Fibroblast of lung (primary cell): Measurements from ENCODE around the gene SPDYE3. TPM values are rescaled to one million over a fixed set of nuclear protein-coding genes. Genes with fewer than 3 reads are reported as not detected.

ENCODE experiments used
- DNase-seq, 2 donors: peaks; one replicate each; pipeline versions ENCODE4 v3.0.0 to v3.0.0-alpha.2; 2010; ENCODE audit warnings: low read depth in 2 of 2
- H2AFZ ChIP-seq: 2 replicates; pipeline ENCODE4 v1.5.1; 2012; ENCODE audit warnings: low read length, control low read depth, inconsistent platforms
- H3K27ac ChIP-seq: 2 replicates; pipeline ENCODE4 v1.5.1; 2011; ENCODE audit warnings: low read length, control low read depth; ENCODE audit not compliant: insufficient read depth
- H3K27me3 ChIP-seq: 2 replicates; pipeline ENCODE4 v1.5.1; 2011; ENCODE audit warnings: mild to moderate bottlenecking, low read length; ENCODE audit not compliant: control insufficient read depth, insufficient read depth
- H3K36me3 ChIP-seq: 2 replicates; pipeline ENCODE4 v1.5.1; 2011; ENCODE audit warnings: low read length; ENCODE audit not compliant: control insufficient read depth, insufficient read depth
- H3K4me1 ChIP-seq: 2 replicates; pipeline ENCODE4 v1.5.1; 2011; ENCODE audit warnings: low read length; ENCODE audit not compliant: control insufficient read depth, insufficient read depth; ENCODE audit errors: extremely low read depth
- H3K4me2 ChIP-seq: 2 replicates; pipeline ENCODE4 v1.5.1; 2011; ENCODE audit warnings: low read length, control low read depth; ENCODE audit not compliant: insufficient read depth; ENCODE audit errors: extremely low read depth
- H3K4me3 ChIP-seq, 4 experiments: fragments of 200-600 bp in 1 of 4; sonication (generic) in 1 of 4; replicated peaks in 1 of 4; 2 replicates each; pipeline ENCODE4 v1.5.1; 2011 to 2016; ENCODE audit warnings: low read length in 4 of 4, low read depth in 3 of 4, mild to moderate bottlenecking in 3 of 4, control low read depth in 2 of 4, inconsistent platforms in 1 of 4, mixed read lengths in 1 of 4; ENCODE audit not compliant: insufficient read depth in 1 of 4; ENCODE audit errors: control extremely low read depth in 1 of 4
- H3K79me2 ChIP-seq: 2 replicates; pipeline ENCODE4 v1.5.1; 2012; ENCODE audit warnings: mild to moderate bottlenecking, low read length, inconsistent platforms; ENCODE audit not compliant: control insufficient read depth, insufficient read depth
- H3K9ac ChIP-seq: 2 replicates; pipeline ENCODE4 v1.5.1; 2011; ENCODE audit warnings: mild to moderate bottlenecking, low read length, control low read depth; ENCODE audit not compliant: insufficient read depth
- H3K9me3 ChIP-seq: 2 replicates; pipeline ENCODE4 v1.5.1; 2012; ENCODE audit warnings: low read depth, low read length; ENCODE audit not compliant: control insufficient read depth, insufficient read depth
- H4K20me1 ChIP-seq: 2 replicates; pipeline ENCODE4 v1.5.1; 2011; ENCODE audit warnings: low read length; ENCODE audit not compliant: control insufficient read depth, insufficient read depth; ENCODE audit errors: extremely low read depth
- CTCF ChIP-seq, 2 donors: IDR thresholded peaks in 1 of 2; conservative IDR thresholded peaks in 1 of 2; 1 replicate in 1 of 2; 2 replicates in 1 of 2; pipeline ENCODE4 v1.5.1; 2011 to 2012; ENCODE audit warnings: low read length in 2 of 2, control low read depth in 1 of 2, inconsistent platforms in 1 of 2, low read depth in 1 of 2, mild to moderate bottlenecking in 1 of 2
- EZH2 ChIP-seq: IDR thresholded peaks from 2 replicates; pipeline ENCODE4 v1.5.1; 2012; ENCODE audit warnings: low read length, control low read depth, mild to moderate bottlenecking; ENCODE audit errors: missing control alignments
- polyA plus RNA-seq, 2 donors: library from polyadenylated mRNA; depleted of rRNA in 1 of 2; stranded (reverse) in 1 of 2; unstranded in 1 of 2; fragments of >200 nt; gene quantifications; 2 replicates each; pipeline ENCODE4 v1.2.1, GENCODE V29; 2011 to 2012; ENCODE audit warnings: missing spikeins in 1 of 2
- total RNA-seq: library from RNA; depleted of rRNA; stranded (reverse); fragments of >200 nt; gene quantifications from 2 replicates; pipeline ENCODE4 v1.2.1, GENCODE V29; 2014

The SPDYE3 gene
- total and polyA plus RNA-seq, 2 donors (not counting 1 experiment from before 2014, with no cell fraction given), result not detected

GRCh38 chr7:100367251-100367620 lies 59.7 kb downstream of the SPDYE3 start:
- Histone ChIP-seq H3K9me3 (no peaks in the 10 kb centered on the region), H3K9ac (no peak overlapping the region), H3K27ac (no peak overlapping the region), H3K4me1 (no peaks in the 10 kb centered on the region), H2AFZ (no peak overlapping the region), H3K79me2 (no peaks in the 10 kb centered on the region), H3K4me3 (no peak overlapping the region), H3K36me3 (peaks cover 2% of the 10 kb centered on the region), H3K4me2 (no peak overlapping the region), H4K20me1 (no peaks in the 10 kb centered on the region), H3K27me3 (no peaks in the 10 kb centered on the region)
- TF ChIP-seq EZH2 (no peak), CTCF (conservative IDR thresholded peaks at IDR 0.05 in 1 of 2, IDR thresholded peaks at IDR 0.05 in 1 of 2; ENCODE audit: low read depth in 1 of 2, low read length in 2 of 2) (no peak)
- no peak for DNase-seq

DNA sequence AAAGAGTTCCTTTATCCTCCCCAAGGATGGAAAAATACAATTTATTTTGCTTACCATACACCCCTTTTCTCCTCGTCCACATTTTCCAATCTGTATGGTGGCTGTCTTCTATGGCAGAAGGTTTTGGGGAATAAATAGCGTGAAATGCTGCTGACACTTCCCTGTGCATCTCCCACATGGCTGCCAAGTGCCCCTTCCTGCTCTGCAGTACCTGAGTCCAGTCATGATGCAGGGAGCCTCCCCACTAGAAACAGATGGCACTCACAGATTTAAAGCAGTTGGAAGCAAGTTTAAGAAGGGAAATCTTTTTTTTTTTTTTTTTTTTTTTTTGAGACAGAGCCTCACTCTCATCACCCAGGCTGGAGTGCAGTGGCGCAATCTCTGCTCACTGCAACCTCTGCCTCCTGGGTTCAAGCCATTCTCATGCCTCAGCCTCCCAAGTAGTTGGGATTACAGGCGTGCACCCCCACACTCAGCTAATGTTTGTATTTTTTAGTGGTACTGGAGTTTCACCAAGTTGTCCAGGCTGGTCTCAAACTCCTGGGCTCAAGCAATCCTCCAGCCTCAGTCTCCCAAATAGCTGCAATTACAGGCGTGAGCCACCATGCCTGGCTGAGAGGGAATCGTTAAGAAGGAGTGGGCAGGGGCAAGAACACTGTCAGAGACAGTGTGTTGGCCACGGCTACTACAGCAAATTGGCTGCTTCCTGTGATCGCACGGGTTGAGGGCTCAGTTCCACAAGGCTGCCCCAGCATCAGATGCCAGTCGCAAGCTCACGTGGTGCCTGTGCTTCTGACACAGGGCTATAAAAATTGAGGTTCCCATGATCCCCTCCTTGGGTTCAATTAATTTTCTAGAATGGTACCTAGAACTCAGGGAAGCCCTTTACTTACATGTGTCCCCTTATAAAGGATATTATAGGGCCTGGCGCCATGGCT lies 60.4 kb downstream of the SPDYE3 start:
- Histone ChIP-seq H3K9ac (no peak overlapping the region), H3K9me3 (no peaks in the 10 kb centered on the region), H3K36me3 (peaks cover 2% of the 10 kb centered on the region), H3K4me3 (no peak overlapping the region), H3K4me1 (no peaks in the 10 kb centered on the region), H3K4me2 (no peak overlapping the region), H3K27ac (no peak overlapping the region), H2AFZ (no peak overlapping the region), H3K79me2 (no peaks in the 10 kb centered on the region), H3K27me3 (no peaks in the 10 kb centered on the region), H4K20me1 (no peaks in the 10 kb centered on the region)
- TF ChIP-seq EZH2 (no peak), CTCF (conservative IDR thresholded peaks at IDR 0.05 in 1 of 2, IDR thresholded peaks at IDR 0.05 in 1 of 2; ENCODE audit: low read depth in 1 of 2, low read length in 2 of 2) (no peak)
- no peak for DNase-seq

- Histone ChIP-seq H3K27me3 (no peaks in the 10 kb centered on the region), H3K4me2 (no peak overlapping the region), H3K4me1 (no peaks in the 10 kb centered on the region), H2AFZ (no peak overlapping the region), H3K36me3 (peaks cover 2% of the 10 kb centered on the region), H3K27ac (no peak overlapping the region), H3K9me3 (no peaks in the 10 kb centered on the region), H4K20me1 (no peaks in the 10 kb centered on the region), H3K79me2 (no peaks in the 10 kb centered on the region), H3K4me3 (no peak overlapping the region), H3K9ac (no peak overlapping the region)
- no peak for DNase-seq
- TF ChIP-seq CTCF (conservative IDR thresholded peaks at IDR 0.05 in 1 of 2, IDR thresholded peaks at IDR 0.05 in 1 of 2; ENCODE audit: low read depth in 1 of 2, low read length in 2 of 2), result no peak
- TF ChIP-seq EZH2, result no peak
Measured at GRCh38 chr7:100369105-100369504, 61.6 kb downstream of the SPDYE3 start.
